Motor neuron (in vitro differentiated cells): ENCODE results near the gene JOSD2. TPM values are rescaled to one million over a fixed set of nuclear protein-coding genes. Genes with fewer than 3 reads are reported as not detected.
"Not testable (repeated sequence)": the region's sequence is repeated elsewhere in the genome, so short reads cannot be mapped to it uniquely, and the experiment has no call there.

Experiments
- ATAC-seq, 8 experiments: fragments of 200-7000 bp; cut with Tn5 transposase; replicated peaks in 6 of 8; 2 replicates each; pipeline ENCODE4 v1.8.0; 2021; ENCODE audit warnings: mild to moderate bottlenecking in 8 of 8, moderate library complexity in 8 of 8
- H3K27ac ChIP-seq, 2 donors: fragments of 250-450 bp; sonication (Bioruptor Pico); 2 replicates each; pipeline ENCODE4 v1.9.0; 2021; ENCODE audit warnings: antibody characterized with exemption in 2 of 2, mild to moderate bottlenecking in 2 of 2, moderate library complexity in 1 of 2
- H3K4me1 ChIP-seq, 2 donors: fragments of 250-450 bp; sonication (Bioruptor Pico); replicated peaks in 1 of 2; 2 replicates each; pipeline ENCODE4 v1.6.1; 2021; ENCODE audit warnings: antibody characterized with exemption in 2 of 2, mild to moderate bottlenecking in 2 of 2, moderate library complexity in 1 of 2
- H3K4me3 ChIP-seq, 5 donors: fragments of 250-450 bp; sonication (Bioruptor Pico); 2 replicates each; pipeline ENCODE4 v1.9.0; 2021; ENCODE audit warnings: antibody characterized with exemption in 5 of 5, mild to moderate bottlenecking in 5 of 5, moderate library complexity in 4 of 5
- WGBS, 10 experiments: fragments of 450-650 bp; shearing (Covaris generic); methylation state at CpG; one replicate each; pipeline ENCODE4 v1.0.0; 2022; 5-methylcytosine and 5-hydroxymethylcytosine counted together
- in situ Hi-C, 9 experiments: fragments of 400-800 bp; cut with MboI; loops; one replicate each; pipeline ENCODE4 v1.15.0; 2021; ENCODE audit warnings: low sequenced_read_pairs in 9 of 9, low pct_unique_long_range_greater_than_20kb in 2 of 9; ENCODE audit not compliant: unreplicated experiment in 9 of 9
- total RNA-seq, 8 experiments: library from RNA; unstranded; fragments of 300-600 nt; gene quantifications; 2 replicates each; pipeline versions ENCODE4 v1.2.3 to v1.2.4, GENCODE V29; 2022

Gene JOSD2
- total RNA-seq, 8 experiments from 2014 or later, result 3.9 to 40.5 (median 11.3) TPM

DNA sequence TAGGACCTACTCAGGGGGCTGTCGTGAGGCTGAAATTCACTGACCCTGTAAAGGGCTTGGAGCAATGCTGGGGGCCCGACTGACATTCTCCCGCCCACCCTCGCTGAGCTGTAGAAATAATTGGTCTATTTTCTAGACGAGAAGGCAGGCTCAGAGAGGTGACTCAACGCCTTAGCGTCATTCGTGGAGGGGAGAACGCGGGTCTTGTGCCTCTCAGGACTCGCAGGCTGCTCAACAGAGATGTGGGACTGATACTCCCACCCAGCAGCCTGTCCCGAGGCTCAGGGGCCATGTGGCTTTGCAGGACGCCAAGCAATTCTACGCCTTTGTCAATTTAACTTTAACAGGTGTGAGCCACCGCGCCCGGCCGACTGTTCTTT is 26.3 kb upstream of the JOSD2 start:
- in situ Hi-C loops, result loop anchor here in 2 of 9 experiments (25.0 kb wide), 1 partner anchor 250 kb away; the partner anchor contains the start of gene ACP4 (in 2 of the 2)
- Histone ChIP-seq H3K27ac (no peak overlapping the region), H3K4me1 (peaks cover under 1 to 8% of the 10 kb centered on the region in 2 donors), H3K4me3 (no peak overlapping the region)
- WGBS, 10 experiments, result 59 to 100% (median 80%) methylated on average over 1 to 12 of the region's 18 CpGs; no CpG with 5 or more reads in 5 of the 10 experiments
- ATAC-seq, result peak in 1 of 8 experiments; percentile 12

DNA sequence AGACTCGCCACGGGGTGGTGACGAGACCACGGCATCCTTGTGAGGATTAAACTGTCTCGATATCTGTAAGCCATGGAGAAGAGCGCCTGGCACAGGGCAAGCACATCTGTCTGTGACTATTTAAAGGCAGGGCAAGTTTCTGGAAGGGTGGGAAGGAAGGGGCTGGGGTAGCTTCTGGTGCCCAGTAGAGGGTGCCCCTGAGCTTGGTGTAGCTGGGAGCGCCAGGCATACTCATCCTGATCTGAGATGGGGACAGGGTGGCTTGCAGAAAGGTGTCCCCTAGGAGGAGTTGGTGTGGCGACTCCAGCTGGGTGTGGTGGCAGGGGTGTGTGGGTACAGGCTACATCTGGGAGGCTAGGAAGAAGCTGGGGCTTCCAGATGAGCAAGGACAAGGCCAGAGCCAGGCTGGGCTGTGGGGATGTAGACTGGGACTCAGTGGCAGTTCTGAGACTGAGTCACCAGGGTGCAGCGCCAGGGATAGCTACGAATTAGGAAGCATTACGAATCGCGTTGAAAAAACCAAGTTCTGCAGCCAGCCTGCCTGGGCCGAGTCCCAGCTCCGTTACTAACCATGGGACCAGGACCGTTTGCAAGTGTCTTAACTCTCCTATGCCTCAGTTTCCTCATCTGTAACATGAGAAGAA is 25.8 kb upstream of the JOSD2 start:
- no peak for ATAC-seq
- H3K4me3 ChIP-seq, result no peak overlapping the region
- H3K27ac ChIP-seq, result no peak overlapping the region
- in situ Hi-C loops, result loop anchor here in 2 of 9 experiments (25.0 kb wide), 1 partner anchor 251 kb away; the partner anchor contains the start of gene ACP4 (in 2 of the 2)
- WGBS, 10 experiments, result 73 to 100% (median 93%) methylated on average over 1 to 12 of the region's 16 CpGs; no CpG with 5 or more reads in 3 of the 10 experiments
- peaks cover 4 to 6% of the 10 kb centered on the region in 2 donors for H3K4me1 ChIP-seq

GRCh38 chr19:50535672-50536187 is 24.7 kb upstream of the JOSD2 start:
- Histone ChIP-seq H3K4me3 (no peak overlapping the region), H3K4me1 (peaks cover 3 to 13% of the 10 kb centered on the region in 2 donors), H3K27ac (no peak overlapping the region)
- ATAC-seq, result no peak
- in situ Hi-C loops, result loop anchor here in 2 of 9 experiments (25.0 kb wide), 1 partner anchor 252 kb away; the partner anchor contains the start of gene ACP4 (in 2 of the 2)
- 50 to 88% (median 80%) methylated on average over 1 to 10 of the region's 11 CpGs; no CpG with 5 or more reads in 5 of the 10 experiments for WGBS, 10 experiments

DNA sequence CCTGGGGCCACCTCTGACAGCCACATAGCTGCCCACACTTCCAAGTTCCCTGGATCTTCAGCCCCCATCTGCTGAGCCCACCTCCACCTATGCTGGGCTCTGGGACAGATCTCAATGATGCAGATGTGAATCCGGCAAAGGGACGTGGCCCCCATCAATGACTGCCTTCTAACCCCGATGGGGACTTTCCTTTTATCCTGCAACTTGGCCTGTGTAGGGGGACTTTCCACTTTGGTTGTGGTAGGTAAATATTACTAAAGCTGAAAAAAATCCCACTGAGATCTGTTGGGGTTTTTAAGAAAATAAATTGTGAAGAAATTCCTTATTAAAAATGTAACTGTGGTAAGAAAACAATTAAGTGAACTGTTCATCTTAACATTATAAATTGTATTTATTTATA is 23.5 kb upstream of the JOSD2 start:
- no peak for ATAC-seq
- in situ Hi-C loops, result loop anchor here in 2 of 9 experiments (25.0 kb wide), 1 partner anchor 253 kb away; the partner anchor contains the start of gene ACP4 (in 2 of the 2)

DNA sequence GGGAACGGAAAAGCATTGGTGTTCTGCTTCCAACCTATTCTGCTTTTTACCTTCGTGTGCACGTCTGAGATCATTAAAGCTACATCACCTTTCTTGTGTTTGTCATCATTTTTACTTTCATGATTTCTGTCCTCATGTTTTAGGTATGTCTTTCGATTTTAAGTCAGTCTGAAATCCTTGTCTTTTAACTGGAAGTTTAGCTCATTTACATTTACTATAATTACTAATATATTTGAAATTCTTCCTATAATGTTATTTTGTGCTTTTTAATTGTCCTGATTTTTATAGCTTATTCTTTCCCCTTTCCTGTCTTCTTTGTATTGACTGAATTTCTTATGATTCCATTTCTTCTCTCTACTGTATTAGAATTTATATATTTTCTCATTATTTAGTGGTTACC is 22.0 kb upstream of the JOSD2 start:
- in situ Hi-C loops, result loop anchor here in 2 of 9 experiments (25.0 kb wide), 1 partner anchor 254 kb away; the partner anchor contains the start of gene ACP4 (in 2 of the 2)
- H3K4me3 ChIP-seq, result no peak overlapping the region
- no peak for ATAC-seq
- H3K27ac ChIP-seq, result no peak overlapping the region
- H3K4me1 ChIP-seq, result peaks cover 3 to 17% of the 10 kb centered on the region in 2 donors
- 0 to 97% (median 48%) methylated on average over 1 to 4 of the region's 4 CpGs; no CpG with 5 or more reads in 1 of the 10 experiments for WGBS, 10 experiments

More for the DNA sequence above, 23.5 kb upstream of the JOSD2 start:
- H3K27ac ChIP-seq, result no peak overlapping the region
- peaks cover 3 to 17% of the 10 kb centered on the region in 2 donors for H3K4me1 ChIP-seq
- 33 to 100% (median 77%) methylated on average over 1 to 3 of the region's 3 CpGs; no CpG with 5 or more reads in 4 of the 10 experiments for WGBS, 10 experiments
- H3K4me3 ChIP-seq, result no peak overlapping the region

DNA sequence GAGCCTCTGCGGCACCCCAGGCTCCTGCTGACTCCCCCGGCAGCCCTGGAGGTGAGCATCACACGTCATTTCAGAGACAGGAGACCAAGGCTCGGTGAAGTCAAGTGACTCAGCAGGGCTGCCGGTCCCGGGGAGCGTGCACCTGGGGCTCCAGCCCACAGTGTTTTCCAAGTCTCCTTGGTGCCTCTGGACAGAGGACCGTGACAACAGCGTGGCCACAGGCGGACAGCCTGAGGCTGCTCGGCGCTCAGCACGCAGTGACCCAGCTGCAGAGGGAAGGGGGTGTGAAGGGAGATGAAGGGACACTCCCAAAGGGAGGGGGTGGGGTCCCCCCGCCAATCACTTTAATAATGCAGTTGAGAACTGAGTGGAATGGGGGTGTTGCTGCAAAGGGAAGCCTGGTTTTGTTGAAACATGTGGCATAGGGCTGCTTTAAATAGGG is 20.2 kb upstream of the JOSD2 start:
- 58% methylated on average over 5 of the region's 14 CpGs; no CpG with 5 or more reads in 9 of the 10 experiments for WGBS, 10 experiments
- Histone ChIP-seq H3K4me3 (no peak overlapping the region), H3K27ac (peak overlapping the region in 1 of 2 donors; percentile 78), H3K4me1 (peaks cover 3 to 17% of the 10 kb centered on the region in 2 donors)
- in situ Hi-C loops, result loop anchor here in 2 of 9 experiments (25.0 kb wide), 1 partner anchor 256 kb away; the partner anchor contains the start of gene ACP4 (in 2 of the 2)
- ATAC-seq, result peak in 6 of 8 experiments; percentile 22 to 98 (median 96)

GRCh38 chr19:50528052-50528451 is 17.1 kb upstream of the JOSD2 start:
- H3K27ac ChIP-seq, ATAC-seq, H3K4me3 ChIP-seq: not testable (repeated sequence)
- H3K4me1 ChIP-seq, result peaks cover 3 to 17% of the 10 kb centered on the region in 2 donors
- in situ Hi-C loops, result loop anchor here in 2 of 9 experiments (25.0 kb wide), 1 partner anchor 259 kb away; the partner anchor contains the start of gene ACP4 (in 2 of the 2)
- WGBS, 10 experiments, result 60 to 100% (median 100%) methylated on average over 1 of the region's 3 CpGs; no CpG with 5 or more reads in 5 of the 10 experiments

DNA sequence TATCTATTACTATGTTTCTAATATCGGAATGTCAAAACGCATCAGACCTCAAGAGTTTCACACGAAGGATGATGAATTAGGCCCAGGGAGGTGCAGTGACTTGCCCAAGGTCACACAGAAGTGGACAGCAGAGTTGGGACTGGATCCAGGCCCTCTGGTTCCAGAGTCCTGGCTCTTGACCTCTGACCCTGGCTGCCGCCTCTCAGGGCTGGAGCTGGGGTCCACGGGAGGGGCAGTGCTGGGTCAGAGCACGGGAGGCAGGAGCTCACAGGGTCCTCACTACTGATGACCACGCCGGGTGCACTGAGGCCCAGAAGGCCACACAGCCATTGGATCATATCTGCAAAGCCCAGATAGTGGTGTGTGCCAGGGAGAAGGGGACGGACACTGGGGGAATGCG is 11.9 kb upstream of the JOSD2 start:
- in situ Hi-C loops, result no loop called here
- H3K4me1 ChIP-seq, result no peaks in the 10 kb centered on the region
- no peak overlapping the region for H3K4me3 ChIP-seq
- ATAC-seq, result no peak
- no peak overlapping the region for H3K27ac ChIP-seq
- 33 to 100% (median 60%) methylated on average over 1 to 8 of the region's 10 CpGs; no CpG with 5 or more reads in 3 of the 10 experiments for WGBS, 10 experiments

DNA sequence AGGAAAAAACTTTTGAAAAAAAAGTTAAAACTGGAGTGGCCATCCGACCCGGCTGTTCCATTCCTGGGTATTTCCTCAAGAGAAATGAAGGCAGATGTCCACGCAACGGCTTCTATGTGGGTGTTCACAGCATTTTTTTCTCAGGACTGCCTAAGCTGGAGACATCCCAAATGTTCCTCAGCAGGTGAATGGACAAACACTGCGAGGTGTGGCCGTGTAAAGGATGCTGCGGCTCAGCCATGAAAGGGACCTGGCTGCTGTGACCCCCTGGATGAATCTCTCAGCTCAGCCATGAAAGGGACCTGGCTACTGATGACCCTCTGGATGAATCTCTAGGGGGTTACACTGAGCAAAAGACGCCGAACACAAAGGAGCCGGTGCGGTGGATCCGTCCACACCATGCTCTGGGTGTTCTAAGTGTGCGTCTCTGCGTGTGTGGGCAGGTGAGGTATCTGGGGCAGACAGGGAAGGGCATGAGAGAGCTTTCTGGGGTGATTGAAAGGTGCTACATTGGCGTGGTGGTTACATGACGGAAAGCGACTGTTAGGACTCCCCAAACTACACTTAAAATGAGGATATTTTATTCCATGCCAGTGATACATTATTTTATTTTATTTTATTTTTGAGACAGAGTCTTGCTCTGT is 10.0 kb upstream of the JOSD2 start:
- no peaks in the 10 kb centered on the region for H3K4me1 ChIP-seq
- WGBS, 10 experiments, result 32 to 100% (median 69%) methylated on average over 1 to 14 of the region's 17 CpGs; no CpG with 5 or more reads in 2 of the 10 experiments
- no peak for ATAC-seq
- in situ Hi-C loops, result no loop called here
- no peak overlapping the region for H3K27ac ChIP-seq
- no peak overlapping the region for H3K4me3 ChIP-seq

- no peak overlapping the region for H3K27ac ChIP-seq
- no peak for ATAC-seq
- 90 to 100% (median 94%) methylated on average over 1 to 19 of the region's 40 CpGs; no CpG with 5 or more reads in 6 of the 10 experiments for WGBS, 10 experiments
- H3K4me1 ChIP-seq, result peaks cover 10 to 14% of the 10 kb centered on the region in 2 donors
- in situ Hi-C loops, result no loop called here
- no peak overlapping the region for H3K4me3 ChIP-seq
Measured at GRCh38 chr19:50519006-50519575, 8.1 kb upstream of the JOSD2 start.

DNA sequence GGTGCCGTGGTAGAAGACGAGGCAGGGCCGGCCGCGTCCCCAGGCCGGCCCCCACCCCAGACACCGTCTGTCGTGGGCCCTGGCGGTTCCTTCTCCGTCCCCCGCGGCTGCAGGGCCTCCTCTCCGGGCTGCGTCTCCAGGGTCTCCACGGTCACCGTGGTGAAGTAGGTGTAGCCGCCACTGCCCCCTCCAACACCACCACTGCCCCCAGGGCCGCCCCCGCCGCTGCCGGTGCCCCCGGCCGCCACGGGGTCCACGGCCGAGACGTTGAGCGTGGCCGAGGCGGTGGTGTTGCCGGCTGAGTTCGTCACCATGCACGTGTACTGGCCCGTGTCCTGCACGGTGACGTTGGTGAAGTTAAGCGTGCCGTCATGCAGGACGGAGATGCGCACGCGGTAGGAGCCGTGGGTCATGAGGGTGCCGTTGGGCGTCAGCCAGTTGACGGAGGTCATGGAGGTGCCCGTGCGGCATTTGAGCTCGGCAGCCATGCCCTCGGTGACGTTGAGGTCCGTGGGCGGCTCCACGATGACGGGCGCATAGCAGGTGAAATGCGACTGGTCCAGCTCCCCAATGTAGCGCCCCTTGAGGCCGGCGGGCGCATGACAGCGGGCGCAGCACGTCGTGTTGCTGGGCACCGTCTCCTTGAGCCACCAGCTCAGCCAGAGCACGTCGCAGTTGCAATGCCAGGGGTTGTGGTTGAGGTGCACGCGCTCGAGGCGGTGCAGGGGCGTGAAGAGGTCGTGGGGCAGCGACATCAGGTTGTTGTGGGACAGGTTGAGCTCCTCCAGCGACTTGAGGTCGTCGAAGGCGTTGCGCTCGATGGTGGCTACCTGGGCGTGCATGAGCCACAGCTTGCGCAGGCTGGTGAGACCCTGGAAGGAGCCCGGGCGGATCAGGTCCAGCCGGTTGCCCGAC is 7.4 kb upstream of the JOSD2 start:
- Histone ChIP-seq H3K4me3 (no peak overlapping the region), H3K27ac (no peak overlapping the region), H3K4me1 (peaks cover 17 to 22% of the 10 kb centered on the region in 2 donors)
- 70 to 94% (median 83%) methylated on average over 2 to 8 of the region's 87 CpGs; no CpG with 5 or more reads in 6 of the 10 experiments for WGBS, 10 experiments
- in situ Hi-C loops, result no loop called here
- ATAC-seq, result no peak

DNA sequence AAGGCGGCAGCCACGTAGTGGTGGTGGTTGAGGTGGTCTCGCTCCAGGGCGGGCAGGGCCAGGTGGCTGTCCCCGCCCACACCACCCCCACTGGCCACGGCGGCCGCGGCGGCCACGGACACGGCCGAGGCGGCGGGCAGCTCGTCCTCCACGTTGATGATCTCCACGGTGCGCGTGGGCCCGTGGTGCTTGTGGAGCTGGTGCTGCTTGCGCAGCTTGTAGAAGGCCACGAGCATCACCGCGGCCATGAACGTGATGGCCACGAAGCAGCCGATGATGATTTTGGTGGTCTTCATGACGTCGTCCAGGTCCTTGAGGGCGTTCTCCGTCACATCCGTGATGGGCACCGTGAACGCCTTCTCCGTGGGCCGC is 6.7 kb upstream of the JOSD2 start:
- 91% methylated on average over 9 of the region's 37 CpGs; no CpG with 5 or more reads in 9 of the 10 experiments for WGBS, 10 experiments
- no peak overlapping the region for H3K27ac ChIP-seq
- ATAC-seq, result no peak
- H3K4me3 ChIP-seq, result no peak overlapping the region
- peaks cover 22 to 28% of the 10 kb centered on the region in 2 donors for H3K4me1 ChIP-seq
- in situ Hi-C loops, result no loop called here
